Activated naive CD8-positive, alpha-beta T cell treated with anti-CD3 and anti-CD28 coated beads, Interleukin-2, amount 10 ng/mL, durations not matched to agents 7 days and 5 days (primary cell): ENCODE measurements around the gene MSANTD2. TPM values are rescaled to one million over a fixed set of nuclear protein-coding genes. Genes with fewer than 3 reads are reported as not detected.
A peak's percentile ranks its signal among the peaks of the same experiment; 100 is the strongest.

Source experiments
- ATAC-seq: fragments of 150-1000 bp; cut with Tn5 transposase; one replicate; pipeline ENCODE4 v1.10.0; 2021; ENCODE audit warnings: low read depth, moderate library complexity
- POLR2A ChIA-PET: fragments of 350-600 bp; sonication (Branson Sonifier 250); formaldehyde crosslinking; loops from one replicate; lab custom pipeline; 2021; ENCODE audit warnings: antibody characterized with exemption; lab: Charles Lee
- DNase-seq: peaks from one replicate; pipeline ENCODE4 v3.0.0; 2021
- H3K27ac Mint-ChIP-seq: one replicate; pipeline ENCODE4 v1.8.0; 2022; ENCODE audit warnings: mild to moderate bottlenecking, mixed read lengths
- H3K27me3 Mint-ChIP-seq: one replicate; pipeline ENCODE4 v1.8.0; 2022; ENCODE audit warnings: mild to moderate bottlenecking, moderate library complexity, mixed read lengths
- H3K36me3 Mint-ChIP-seq: one replicate; pipeline ENCODE4 v1.8.0; 2021; ENCODE audit warnings: mild to moderate bottlenecking, mixed read lengths
- H3K4me1 Mint-ChIP-seq: one replicate; pipeline ENCODE4 v1.8.0; 2021; ENCODE audit warnings: mixed read lengths
- H3K4me3 Mint-ChIP-seq: one replicate; pipeline ENCODE4 v1.8.0; 2022; ENCODE audit warnings: mild to moderate bottlenecking, moderate library complexity, mixed read lengths
- H3K9me3 Mint-ChIP-seq: one replicate; pipeline ENCODE4 v1.8.0; 2021; ENCODE audit warnings: mixed read lengths
- total RNA-seq, 2 experiments: library from RNA; stranded (reverse); gene quantifications; one replicate each; pipeline ENCODE4 v1.2.3, GENCODE V29; 2021

MSANTD2 gene
- total RNA-seq, result 10 to 100 TPM; 13.1 to 13.5 TPM

GRCh38 chr11:124800226-124800929 is at the start of gene MSANTD2:
TSS of gene MSANTD2 (minus strand) at chr11:124800406. CDS start at chr11:124800380, 26 bp downstream.
- DNase-seq (peak; percentile 93), ATAC-seq (peak; percentile 91)
- Mint-ChIP-seq H3K27ac (peak within 1 kb of the TSS; percentile 90), H3K4me1 (peaks cover 18% of the 10 kb centered on the region), H3K9me3 (no peaks in the 10 kb centered on the region), H3K36me3 (peaks cover 5% of the 10 kb centered on the region), H3K4me3 (peak within 1 kb of the TSS; percentile 94), H3K27me3 (peaks cover 6% of the 10 kb centered on the region)
- POLR2A ChIA-PET, result interaction anchor here (0.6 to 2.0 kb wide), 10 partner anchors 36 to 1087 kb away, joined by 3 to 10 read pairs (median 4); partner anchors contain the start of genes NRGN, SIAE, SPA17 and TBRG1

GRCh38 chr11:124846070-124846673 is 46.0 kb upstream of the MSANTD2 start:
- Mint-ChIP-seq H3K9me3 (no peaks in the 10 kb centered on the region), H3K27me3 (peaks cover 99% of the 10 kb centered on the region)

GRCh38 chr11:124844664-124845079 is 44.5 kb upstream of the MSANTD2 start:
- H3K4me3 Mint-ChIP-seq, result no peak overlapping the region
- POLR2A ChIA-PET, result interaction anchor here (0.7 kb wide), 1 partner anchor 1425 kb away, joined by 3 read pairs; no protein-coding TSS in a partner anchor
- H3K9me3 Mint-ChIP-seq, result no peaks in the 10 kb centered on the region
- H3K27ac Mint-ChIP-seq, result no peak overlapping the region
- peaks cover 8% of the 10 kb centered on the region for H3K4me1 Mint-ChIP-seq
- peaks cover 99% of the 10 kb centered on the region for H3K27me3 Mint-ChIP-seq
- ATAC-seq, result no peak
- DNase-seq, result no peak
- no peaks in the 10 kb centered on the region for H3K36me3 Mint-ChIP-seq

More at GRCh38 chr11:124846070-124846673, 46.0 kb upstream of the MSANTD2 start:
- POLR2A ChIA-PET, result no interaction called here
- DNase-seq, result no peak
- no peak overlapping the region for H3K27ac Mint-ChIP-seq
- no peaks in the 10 kb centered on the region for H3K36me3 Mint-ChIP-seq
- peaks cover 5% of the 10 kb centered on the region for H3K4me1 Mint-ChIP-seq
- no peak for ATAC-seq
- H3K4me3 Mint-ChIP-seq, result no peak overlapping the region

GRCh38 chr11:124843616-124843910 is 43.4 kb upstream of the MSANTD2 start:
- no peak for DNase-seq
- POLR2A ChIA-PET, result no interaction called here
- Mint-ChIP-seq H3K4me1 (peaks cover 8% of the 10 kb centered on the region), H3K4me3 (no peak overlapping the region), H3K36me3 (no peaks in the 10 kb centered on the region), H3K9me3 (no peaks in the 10 kb centered on the region), H3K27me3 (peaks cover 94% of the 10 kb centered on the region), H3K27ac (no peak overlapping the region)
- ATAC-seq, result no peak

- POLR2A ChIA-PET, result no interaction called here
- DNase-seq (no peak), ATAC-seq (no peak)
- no peak overlapping the region for H3K27ac Mint-ChIP-seq
- peaks cover 94% of the 10 kb centered on the region for H3K27me3 Mint-ChIP-seq
- H3K4me1 Mint-ChIP-seq, result peaks cover 10% of the 10 kb centered on the region
- H3K4me3 Mint-ChIP-seq, result no peak overlapping the region
- no peaks in the 10 kb centered on the region for H3K9me3 Mint-ChIP-seq
- H3K36me3 Mint-ChIP-seq, result no peaks in the 10 kb centered on the region
These were observed 42.1 kb upstream of the MSANTD2 start for GRCh38 chr11:124842305-124842704.

GRCh38 chr11:124841840-124842239 is 41.6 kb upstream of the MSANTD2 start:
- Mint-ChIP-seq H3K36me3 (no peaks in the 10 kb centered on the region), H3K4me1 (peaks cover 13% of the 10 kb centered on the region), H3K27me3 (peaks cover 93% of the 10 kb centered on the region), H3K4me3 (no peak overlapping the region), H3K9me3 (no peaks in the 10 kb centered on the region), H3K27ac (no peak overlapping the region)
- no peak for DNase-seq
- POLR2A ChIA-PET, result no interaction called here
- ATAC-seq, result no peak

- H3K4me3 Mint-ChIP-seq, result no peak overlapping the region
- peaks cover 17% of the 10 kb centered on the region for H3K4me1 Mint-ChIP-seq
- H3K36me3 Mint-ChIP-seq, result no peaks in the 10 kb centered on the region
- no peak for DNase-seq
- H3K9me3 Mint-ChIP-seq, result no peaks in the 10 kb centered on the region
- H3K27ac Mint-ChIP-seq, result no peak overlapping the region
- POLR2A ChIA-PET, result no interaction called here
- peaks cover 88% of the 10 kb centered on the region for H3K27me3 Mint-ChIP-seq
- no peak for ATAC-seq
These were observed 41.0 kb upstream of the MSANTD2 start for GRCh38 chr11:124841201-124841600.

GRCh38 chr11:124840666-124841065 is 40.5 kb upstream of the MSANTD2 start:
- H3K27ac Mint-ChIP-seq, result no peak overlapping the region
- H3K4me1 Mint-ChIP-seq, result peaks cover 18% of the 10 kb centered on the region
- no peaks in the 10 kb centered on the region for H3K9me3 Mint-ChIP-seq
- no peak overlapping the region for H3K4me3 Mint-ChIP-seq
- H3K36me3 Mint-ChIP-seq, result no peaks in the 10 kb centered on the region
- ATAC-seq (no peak), DNase-seq (no peak)
- peaks cover 85% of the 10 kb centered on the region for H3K27me3 Mint-ChIP-seq
- POLR2A ChIA-PET, result no interaction called here

GRCh38 chr11:124839972-124840621 is 39.9 kb upstream of the MSANTD2 start:
- Mint-ChIP-seq H3K27ac (no peak overlapping the region), H3K4me1 (peaks cover 17% of the 10 kb centered on the region), H3K27me3 (peaks cover 84% of the 10 kb centered on the region), H3K9me3 (no peaks in the 10 kb centered on the region), H3K36me3 (no peaks in the 10 kb centered on the region), H3K4me3 (peak overlapping the region; percentile 10)
- DNase-seq (no peak), ATAC-seq (no peak)
- POLR2A ChIA-PET, result no interaction called here

- POLR2A ChIA-PET, result interaction anchor here (0.6 kb wide), 1 partner anchor 808 kb away, joined by 3 read pairs; no protein-coding TSS in a partner anchor
- Mint-ChIP-seq H3K4me1 (peaks cover 16% of the 10 kb centered on the region), H3K36me3 (no peaks in the 10 kb centered on the region), H3K27me3 (peaks cover 79% of the 10 kb centered on the region), H3K4me3 (peak overlapping the region; percentile 10), H3K27ac (no peak overlapping the region), H3K9me3 (no peaks in the 10 kb centered on the region)
- ATAC-seq, result no peak
- DNase-seq, result no peak
These were observed 39.1 kb upstream of the MSANTD2 start for GRCh38 chr11:124839128-124839971.

- no peaks in the 10 kb centered on the region for H3K9me3 Mint-ChIP-seq
- POLR2A ChIA-PET, result no interaction called here
- no peak overlapping the region for H3K4me3 Mint-ChIP-seq
- no peak overlapping the region for H3K27ac Mint-ChIP-seq
- H3K27me3 Mint-ChIP-seq, result peaks cover 77% of the 10 kb centered on the region
- H3K36me3 Mint-ChIP-seq, result no peaks in the 10 kb centered on the region
- DNase-seq (no peak), ATAC-seq (no peak)
- peaks cover 16% of the 10 kb centered on the region for H3K4me1 Mint-ChIP-seq
These were observed 38.6 kb upstream of the MSANTD2 start for GRCh38 chr11:124838805-124839127.

GRCh38 chr11:124837491-124837856 is 37.3 kb upstream of the MSANTD2 start:
- no peaks in the 10 kb centered on the region for H3K9me3 Mint-ChIP-seq
- no peak overlapping the region for H3K27ac Mint-ChIP-seq
- POLR2A ChIA-PET, result interaction anchor here (1.0 kb wide), 1 partner anchor 37 kb away, joined by 3 read pairs; the partner anchor contains the start of gene MSANTD2
- H3K4me3 Mint-ChIP-seq, result no peak overlapping the region
- H3K4me1 Mint-ChIP-seq, result peaks cover 18% of the 10 kb centered on the region
- H3K27me3 Mint-ChIP-seq, result peaks cover 75% of the 10 kb centered on the region
- no peaks in the 10 kb centered on the region for H3K36me3 Mint-ChIP-seq
- no peak for ATAC-seq
- DNase-seq, result no peak

GRCh38 chr11:124835918-124836317 is 35.7 kb upstream of the MSANTD2 start:
- ATAC-seq, result no peak
- peaks cover 17% of the 10 kb centered on the region for H3K4me1 Mint-ChIP-seq
- peak overlapping the region; percentile 75 for H3K4me3 Mint-ChIP-seq
- H3K27ac Mint-ChIP-seq, result no peak overlapping the region
- no peaks in the 10 kb centered on the region for H3K9me3 Mint-ChIP-seq
- no peak for DNase-seq
- peaks cover 64% of the 10 kb centered on the region for H3K27me3 Mint-ChIP-seq
- POLR2A ChIA-PET, result no interaction called here
- H3K36me3 Mint-ChIP-seq, result no peaks in the 10 kb centered on the region
